ENCODE data around the gene CDH4.

DNA sequence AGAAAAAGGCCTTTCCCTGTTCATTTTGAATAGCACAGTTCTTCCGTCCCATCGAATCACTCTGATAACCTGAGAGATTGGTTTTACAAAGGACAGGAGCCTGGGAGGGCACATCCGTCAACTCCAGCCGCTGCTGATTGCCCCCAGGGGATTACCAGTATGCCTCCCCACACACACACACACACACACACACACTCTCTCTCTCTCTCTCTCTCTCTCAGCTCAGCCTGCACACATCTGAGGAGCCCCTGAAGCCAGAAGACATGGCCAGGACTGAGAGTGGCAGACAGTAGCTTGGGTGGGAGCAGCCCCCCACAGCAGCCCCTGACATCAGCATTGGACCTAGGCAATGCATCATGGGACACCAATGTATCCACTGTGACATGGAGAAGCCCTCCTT is 13.2 kb upstream of the CDH4 start:
- TF ChIP-seq, protein P1, sequence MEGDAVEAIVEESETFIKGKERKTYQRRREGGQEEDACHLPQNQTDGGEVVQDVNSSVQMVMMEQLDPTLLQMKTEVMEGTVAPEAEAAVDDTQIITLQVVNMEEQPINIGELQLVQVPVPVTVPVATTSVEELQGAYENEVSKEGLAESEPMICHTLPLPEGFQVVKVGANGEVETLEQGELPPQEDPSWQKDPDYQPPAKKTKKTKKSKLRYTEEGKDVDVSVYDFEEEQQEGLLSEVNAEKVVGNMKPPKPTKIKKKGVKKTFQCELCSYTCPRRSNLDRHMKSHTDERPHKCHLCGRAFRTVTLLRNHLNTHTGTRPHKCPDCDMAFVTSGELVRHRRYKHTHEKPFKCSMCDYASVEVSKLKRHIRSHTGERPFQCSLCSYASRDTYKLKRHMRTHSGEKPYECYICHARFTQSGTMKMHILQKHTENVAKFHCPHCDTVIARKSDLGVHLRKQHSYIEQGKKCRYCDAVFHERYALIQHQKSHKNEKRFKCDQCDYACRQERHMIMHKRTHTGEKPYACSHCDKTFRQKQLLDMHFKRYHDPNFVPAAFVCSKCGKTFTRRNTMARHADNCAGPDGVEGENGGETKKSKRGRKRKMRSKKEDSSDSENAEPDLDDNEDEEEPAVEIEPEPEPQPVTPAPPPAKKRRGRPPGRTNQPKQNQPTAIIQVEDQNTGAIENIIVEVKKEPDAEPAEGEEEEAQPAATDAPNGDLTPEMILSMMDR (IDR thresholded peaks at IDR 0.05; ENCODE audit: extremely low read depth in 1 of 2, insufficient read depth in 1 of 2, low read depth in 1 of 2, low read length in 2 of 2): no peak
- no peak for TF ChIP-seq MYC (IDR thresholded peaks at IDR 0.05; ENCODE audit: low read depth, low read length)
- TF ChIP-seq POLR2A (IDR thresholded peaks at IDR 0.05; ENCODE audit: low read depth, low read length): no peak
- no peak for TF ChIP-seq JUN (IDR thresholded peaks at IDR 0.05; ENCODE audit: borderline replicate concordance, insufficient read depth, insufficient read length, low read depth)
- TF ChIP-seq, protein P2, sequence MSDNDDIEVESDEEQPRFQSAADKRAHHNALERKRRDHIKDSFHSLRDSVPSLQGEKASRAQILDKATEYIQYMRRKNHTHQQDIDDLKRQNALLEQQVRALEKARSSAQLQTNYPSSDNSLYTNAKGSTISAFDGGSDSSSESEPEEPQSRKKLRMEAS (IDR thresholded peaks at IDR 0.05; ENCODE audit: insufficient read depth, insufficient read length): no peak

Measured in endothelial cell of umbilical vein (primary cell).